Activated CD8-positive, alpha-beta memory T cell treated with anti-CD3 and anti-CD28 coated beads, Interleukin-2, amount 50 U/mL, for 24 hours (primary cell): ENCODE results near the gene CHIT1.

Source experiments
- DNase-seq: peaks from one replicate; pipeline ENCODE4 v3.0.0-alpha.2; 2020; ENCODE audit errors: extremely low read depth

Gene CHIT1

GRCh38 chr1:203188686-203189232 is 40.7 kb downstream of the CHIT1 start:
- no peak for DNase-seq

- DNase-seq = no peak
Measured at GRCh38 chr1:203187689-203188264, 41.7 kb downstream of the CHIT1 start.

DNA sequence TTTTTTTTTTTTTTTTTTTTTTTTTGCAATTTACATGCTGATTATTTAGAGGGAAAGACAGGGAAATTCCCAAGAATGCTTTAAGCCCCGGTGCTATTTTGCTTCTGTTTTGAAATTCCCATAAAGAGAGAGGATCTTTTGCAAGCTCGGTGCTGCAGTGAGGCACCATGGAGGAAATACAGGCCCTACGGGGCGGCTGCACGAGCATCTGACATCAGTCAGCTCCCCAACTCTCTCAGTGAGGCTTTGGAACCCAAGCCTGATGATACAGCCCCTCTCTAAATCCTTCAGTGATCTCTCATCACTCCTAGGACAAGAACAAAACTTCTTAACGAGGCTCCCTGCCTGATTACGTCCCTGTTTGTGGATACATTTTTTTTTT is 42.2 kb downstream of the CHIT1 start:
- DNase-seq = no peak

DNA sequence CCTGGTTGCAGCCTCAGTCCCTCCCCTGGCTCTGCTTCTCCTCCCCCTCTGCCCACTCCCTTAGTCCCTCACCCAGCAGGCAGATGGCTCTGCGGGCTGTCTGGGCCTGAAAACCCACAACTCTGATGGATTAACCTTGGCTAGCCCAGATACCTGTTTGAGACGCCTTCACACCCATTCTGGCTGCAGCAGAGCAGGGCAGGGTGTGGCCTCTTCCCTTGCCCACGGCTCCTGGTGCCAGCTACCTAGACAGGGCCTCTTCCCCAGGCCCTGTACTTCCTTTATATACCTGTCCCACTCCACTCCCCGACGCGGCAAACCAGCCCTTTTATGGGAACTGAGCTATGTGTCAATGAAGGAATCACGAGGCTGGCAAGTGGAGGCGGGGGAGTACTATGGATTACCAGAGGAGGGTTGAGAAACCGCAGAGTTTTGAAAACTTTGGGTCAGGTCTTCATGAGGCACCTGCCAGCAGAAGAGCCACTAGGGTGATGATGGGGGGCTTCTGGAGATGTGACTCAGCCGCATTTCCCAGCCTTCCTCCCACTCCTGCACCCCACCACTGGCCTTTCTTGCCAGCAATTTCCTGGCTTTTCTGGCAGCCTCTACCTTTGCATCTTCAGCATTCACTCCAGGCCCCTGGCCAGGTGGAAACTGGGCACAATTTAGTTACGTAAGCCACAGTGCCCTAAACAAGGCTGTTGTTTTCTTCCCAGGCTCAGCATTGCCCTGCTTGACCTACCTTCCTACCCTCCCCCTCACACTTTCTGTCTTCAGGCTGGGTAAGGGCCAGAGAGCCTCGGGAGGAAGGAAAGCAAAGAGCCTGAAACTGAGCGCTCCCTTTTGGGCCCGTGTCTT is 42.8 kb downstream of the CHIT1 start, which contains the start of gene CHI3L1:
Gene CHI3L1 (minus strand): TSS at position 259 of the 858 bp plus-strand sequence. CDS start 81 bp downstream, at position 178.
- DNase-seq = no peak

DNA sequence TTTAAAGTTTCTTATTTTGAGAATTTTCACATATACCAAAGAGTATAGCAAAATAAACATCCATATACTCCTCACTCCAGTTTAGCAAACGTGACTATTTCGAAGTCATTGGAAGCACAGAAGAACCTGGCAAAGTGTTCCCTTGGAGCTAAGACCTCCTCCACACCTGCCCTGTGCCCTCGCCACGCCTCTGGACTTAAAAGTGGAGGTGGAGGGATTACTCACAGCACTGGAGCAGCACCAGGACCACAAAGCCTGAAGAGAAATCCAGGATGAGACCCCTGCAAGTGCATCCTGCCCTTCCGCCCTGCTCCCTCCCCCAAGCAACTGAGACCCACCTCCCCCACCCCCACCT is 43.4 kb downstream of the CHIT1 start:
- DNase-seq = no peak

DNA sequence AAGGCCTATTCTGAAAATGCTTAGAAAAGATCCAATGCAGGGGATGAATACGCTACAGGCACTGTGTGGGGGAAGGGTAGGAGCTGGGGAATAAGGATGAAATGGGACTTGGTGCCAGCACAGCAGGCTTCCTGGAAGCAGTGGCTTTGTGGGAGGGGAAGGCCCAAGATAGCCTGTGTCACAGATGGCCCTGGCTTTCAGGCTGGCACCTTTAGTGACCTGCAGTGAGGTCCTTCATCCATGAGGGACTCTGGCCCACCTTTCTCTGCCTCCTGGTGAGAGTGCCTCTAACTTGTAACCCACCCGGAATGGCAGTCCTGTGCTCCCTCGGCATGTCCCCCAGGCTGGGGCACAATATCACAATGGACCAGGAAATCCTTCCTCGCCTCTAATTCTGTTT is 43.9 kb downstream of the CHIT1 start:
- no peak for DNase-seq

DNA sequence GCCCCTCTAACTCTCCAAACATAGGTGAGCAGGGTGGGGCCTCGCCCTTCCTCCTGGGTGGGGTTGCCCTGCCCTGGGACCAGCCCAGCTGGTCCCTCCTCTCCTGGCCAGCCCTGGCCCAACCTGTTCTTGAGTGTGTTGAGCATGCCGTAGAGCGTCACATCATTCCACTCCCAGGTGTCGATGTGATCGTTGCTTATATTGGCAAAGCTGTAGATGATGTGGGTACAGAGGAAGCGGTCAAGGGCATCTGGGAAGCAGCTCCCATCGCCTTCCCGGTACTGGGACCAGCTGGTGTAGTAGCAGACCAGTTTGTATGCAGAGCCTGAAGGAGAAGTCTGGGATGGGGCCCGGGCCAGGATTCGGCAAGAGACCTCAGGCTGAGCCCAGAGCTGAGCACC is 44.4 kb downstream of the CHIT1 start:
- DNase-seq = no peak

DNA sequence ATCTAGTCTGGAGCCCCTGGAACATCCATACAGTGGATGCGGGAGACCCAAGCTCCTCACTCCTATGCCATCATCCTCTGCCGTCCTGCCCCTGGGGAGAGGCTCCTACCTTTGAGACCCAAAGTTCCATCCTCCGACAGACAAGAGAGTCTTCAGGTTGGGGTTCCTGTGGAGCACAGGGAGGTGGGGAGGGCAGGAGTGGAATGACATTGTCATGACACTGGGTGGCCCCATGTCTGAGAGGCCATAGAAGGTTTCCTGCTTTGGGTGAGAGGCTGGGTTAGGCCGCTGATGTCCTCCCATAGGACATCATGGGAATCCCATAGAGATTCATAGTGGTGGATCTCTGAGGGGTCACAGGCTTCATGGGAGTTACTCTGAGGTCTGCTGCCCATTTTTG is 45.0 kb downstream of the CHIT1 start:
- no peak for DNase-seq

GRCh38 chr1:203183828-203184227 is 45.6 kb downstream of the CHIT1 start:
- no peak for DNase-seq

- DNase-seq = no peak
Measured at GRCh38 chr1:203182387-203182953, 47.0 kb downstream of the CHIT1 start.

DNA sequence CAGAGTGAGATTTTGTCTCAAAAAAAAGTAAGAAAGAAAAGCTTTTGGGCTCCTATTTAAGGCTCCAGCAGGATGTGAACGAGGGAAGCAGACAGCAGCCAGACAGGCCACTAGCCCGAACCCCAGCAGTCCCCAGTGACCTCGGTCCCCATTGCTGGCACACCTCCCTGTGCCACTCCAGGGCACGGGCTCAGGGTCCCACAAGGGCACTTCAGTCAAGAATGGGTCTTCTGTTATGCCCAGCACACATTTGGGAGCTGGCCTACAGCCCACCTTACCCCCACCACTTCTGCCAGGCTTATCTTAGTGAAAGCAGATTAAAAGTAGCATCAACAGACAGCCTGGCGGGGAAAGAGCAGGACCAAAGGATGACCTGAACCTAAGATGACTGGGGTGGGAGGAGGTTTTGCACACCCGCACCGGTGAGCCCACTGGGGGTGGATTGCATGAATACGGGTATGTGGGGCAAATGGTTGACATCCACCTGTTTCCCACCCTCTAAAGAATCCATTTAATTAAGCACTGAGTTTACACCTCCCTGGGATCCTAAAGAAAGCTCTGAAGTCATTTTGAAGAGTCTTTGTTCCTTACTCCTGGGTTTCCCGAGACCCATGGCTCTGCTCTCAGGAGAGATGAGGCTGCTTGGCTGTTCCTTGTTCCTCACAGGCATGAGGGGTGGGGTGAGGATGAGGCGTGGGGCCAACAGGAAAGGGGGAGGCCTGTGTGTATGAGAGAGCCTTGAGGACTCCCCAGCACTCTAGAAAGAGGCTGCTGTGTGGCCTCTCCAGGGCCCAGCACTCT is 47.7 kb downstream of the CHIT1 start:
- no peak for DNase-seq

GRCh38 chr1:203180611-203181330 is 48.7 kb downstream of the CHIT1 start:
- DNase-seq = no peak

DNA sequence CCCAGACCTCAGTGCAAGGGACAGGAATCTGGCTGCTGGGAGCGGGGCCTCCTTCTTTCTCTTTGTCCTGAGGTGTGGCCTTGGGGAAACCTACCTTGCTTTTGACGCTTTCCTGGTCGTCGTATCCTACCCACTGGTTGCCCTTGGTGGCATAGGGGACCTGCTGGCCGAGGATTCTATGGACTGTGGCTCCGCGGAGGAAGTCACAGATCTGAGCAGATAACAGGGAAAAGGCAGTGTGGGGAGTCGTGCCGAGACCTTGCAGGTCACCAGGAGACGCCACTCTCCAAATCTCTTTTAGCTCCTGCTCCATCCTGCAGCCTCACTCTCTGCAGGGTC is 49.8 kb downstream of the CHIT1 start:
- DNase-seq = no peak

DNA sequence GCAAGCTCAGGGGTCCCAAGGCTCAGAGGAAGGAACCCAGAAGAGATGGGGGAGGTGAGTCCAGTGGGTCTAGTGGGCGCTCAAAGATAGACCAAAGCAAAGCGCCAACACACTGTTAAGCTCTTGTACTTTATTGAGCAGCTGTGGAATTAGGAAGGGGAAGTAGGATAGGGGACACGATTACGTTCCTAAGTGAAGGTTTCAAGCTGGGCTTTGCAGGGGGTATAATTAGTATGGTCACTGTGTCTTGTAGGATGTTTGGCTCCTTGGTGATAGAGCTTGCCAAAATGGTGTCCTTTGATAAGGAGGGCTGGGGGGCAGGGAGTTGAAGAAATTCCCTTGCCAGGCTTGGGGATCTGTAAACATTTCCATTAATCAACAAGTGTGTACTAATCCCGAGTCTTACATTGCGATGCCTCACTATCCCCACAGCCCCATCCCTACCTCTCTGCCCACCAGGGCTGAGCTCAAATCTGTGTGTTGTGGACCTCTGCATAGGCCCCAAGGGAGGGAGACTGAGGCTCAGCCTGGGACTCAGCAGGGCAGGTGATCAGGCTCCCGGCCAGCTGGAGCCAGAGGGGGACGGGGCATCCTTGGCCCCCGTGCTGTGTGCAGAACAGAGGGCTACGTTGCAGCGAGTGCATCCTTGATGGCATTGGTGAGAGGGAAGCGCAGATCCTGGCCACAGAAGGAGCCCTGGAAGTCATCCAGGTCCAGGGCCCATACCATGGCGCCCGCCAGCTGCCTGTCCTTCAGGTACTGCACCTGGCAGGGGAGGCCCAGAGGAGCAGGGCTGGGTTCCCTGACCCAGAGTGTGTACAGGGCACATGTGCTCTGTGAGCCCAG is 50.4 kb downstream of the CHIT1 start:
- DNase-seq = no peak

DNA sequence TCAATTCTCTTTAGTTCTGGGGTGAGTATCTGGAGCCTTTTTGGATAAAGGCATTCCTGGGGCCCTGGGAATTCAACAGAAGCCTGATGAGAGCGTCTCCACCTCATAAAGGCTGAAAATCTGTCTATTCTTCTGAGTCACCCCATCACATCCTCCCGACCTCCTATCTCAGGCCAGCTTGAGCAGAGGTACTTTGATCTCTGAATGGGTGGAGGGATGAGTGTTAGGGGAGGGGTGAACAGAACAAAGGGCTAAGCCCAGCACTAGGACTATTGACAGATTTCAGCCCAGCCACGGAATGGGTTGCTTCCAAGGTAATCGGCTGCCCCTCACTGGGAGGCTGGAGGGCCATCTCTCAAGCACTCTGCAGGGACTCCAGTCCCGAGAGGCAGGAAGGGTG is 51.4 kb downstream of the CHIT1 start:
- no peak for DNase-seq

GRCh38 chr1:203177470-203178039 is 51.9 kb downstream of the CHIT1 start:
- no peak for DNase-seq

GRCh38 chr1:203177036-203177405 is 52.5 kb downstream of the CHIT1 start:
- DNase-seq = no peak

GRCh38 chr1:203176273-203177035 is 53.0 kb downstream of the CHIT1 start:
- DNase-seq = no peak

- no peak for DNase-seq
Measured at GRCh38 chr1:203175827-203176241, 53.6 kb downstream of the CHIT1 start.
